NAMALWA (cell line): ENCODE measurements around the gene AP3B1.

ENCODE experiments used
- DNase-seq: peaks from one replicate; pipeline ENCODE4 v3.0.0-alpha.2; 2015; ENCODE audit warnings: low spot score

AP3B1 gene

DNA sequence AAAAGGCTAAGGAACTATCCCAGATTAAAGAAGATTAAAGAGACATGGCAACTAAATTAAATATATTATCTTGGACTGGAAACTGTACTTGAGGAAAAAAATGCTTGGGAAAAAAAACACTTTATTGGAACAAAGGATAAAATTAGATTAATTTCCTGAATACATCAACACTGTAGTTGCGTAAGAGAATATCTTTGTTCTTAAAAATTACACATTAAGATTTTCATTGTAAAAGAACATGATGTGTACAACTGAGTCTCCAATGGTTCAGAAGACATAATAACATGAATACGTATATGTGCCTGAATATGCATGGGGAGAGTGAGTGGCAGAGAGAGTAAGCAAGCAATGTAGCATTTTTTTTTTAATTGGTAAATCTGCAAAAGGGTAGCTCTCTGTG lies 2.8 kb downstream of the AP3B1 start:
- DNase-seq, result no peak

DNA sequence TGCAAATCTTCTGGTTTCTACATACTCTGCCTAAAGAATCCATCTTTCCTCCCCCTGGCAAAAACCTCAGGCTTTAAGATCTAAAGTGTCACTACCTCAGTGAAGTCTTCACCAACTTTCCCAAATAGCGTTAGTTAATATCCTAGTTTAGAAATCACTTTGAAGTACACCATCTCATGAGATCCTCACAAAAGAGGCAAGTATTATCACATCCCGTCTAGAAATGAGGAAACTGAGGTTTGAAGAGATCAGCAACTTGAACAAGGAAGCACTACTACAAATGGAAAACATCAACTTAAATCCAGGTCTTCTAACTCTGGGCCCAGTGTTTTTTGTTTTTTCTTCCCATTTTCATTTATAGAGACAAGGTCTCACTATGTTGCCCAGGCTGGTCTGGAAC lies 4.6 kb downstream of the AP3B1 start:
- no peak for DNase-seq

- no peak for DNase-seq
Measured at GRCh38 chr5:78288246-78288645, 6.3 kb downstream of the AP3B1 start.

- DNase-seq, result no peak
Measured at GRCh38 chr5:78287833-78288232, 6.7 kb downstream of the AP3B1 start.

GRCh38 chr5:78287169-78287568 lies 7.3 kb downstream of the AP3B1 start:
- DNase-seq, result no peak

DNA sequence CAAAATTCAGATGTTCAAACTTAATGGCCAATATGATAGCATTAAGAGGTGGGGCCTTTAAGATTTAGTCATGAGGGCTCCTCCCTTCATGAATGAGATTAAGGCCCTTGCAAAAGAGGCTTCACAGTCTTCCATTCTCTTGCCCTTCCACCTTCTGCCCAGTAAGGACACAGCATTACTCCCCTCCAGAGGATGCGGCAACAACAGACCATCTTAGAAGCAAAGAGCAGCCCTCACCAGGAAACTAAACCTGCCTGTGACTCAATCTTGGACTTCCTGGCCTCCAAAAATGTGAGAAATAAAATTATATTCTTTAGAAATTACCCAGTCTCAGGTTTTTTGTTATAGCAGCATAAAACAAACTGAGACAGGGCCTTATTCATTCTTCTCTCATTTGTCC lies 8.2 kb downstream of the AP3B1 start:
- no peak for DNase-seq

DNA sequence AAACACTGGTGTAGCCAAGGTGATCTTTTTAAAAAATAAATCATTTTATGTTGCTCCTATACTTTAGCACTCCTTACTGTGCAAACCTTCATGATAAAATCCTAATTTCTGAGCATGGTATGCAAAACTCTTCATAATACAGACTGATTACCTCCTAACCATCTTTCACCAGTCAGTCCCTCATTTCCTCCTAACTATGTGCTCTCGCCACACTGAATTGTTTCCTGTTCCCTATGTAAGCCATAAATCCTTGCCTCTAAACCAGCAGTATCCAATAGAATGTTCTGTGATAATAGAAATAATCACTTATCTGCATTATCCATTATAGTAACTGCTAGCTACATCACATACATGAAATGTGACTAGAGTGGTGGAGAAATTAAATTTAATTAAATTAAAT lies 10.7 kb downstream of the AP3B1 start:
- no peak for DNase-seq

GRCh38 chr5:78283105-78283504 lies 11.4 kb downstream of the AP3B1 start:
- no peak for DNase-seq

GRCh38 chr5:78280261-78280660 lies 14.2 kb downstream of the AP3B1 start:
- no peak for DNase-seq

- DNase-seq, result no peak
Measured at GRCh38 chr5:78279194-78279593, 15.3 kb downstream of the AP3B1 start.

GRCh38 chr5:78277715-78278114 lies 16.8 kb downstream of the AP3B1 start:
- no peak for DNase-seq

- no peak for DNase-seq
Measured at GRCh38 chr5:78275998-78276543, 18.4 kb downstream of the AP3B1 start.

GRCh38 chr5:78274540-78275197 lies 19.8 kb downstream of the AP3B1 start:
- no peak for DNase-seq

GRCh38 chr5:78273436-78273835 lies 21.1 kb downstream of the AP3B1 start:
- no peak for DNase-seq

DNA sequence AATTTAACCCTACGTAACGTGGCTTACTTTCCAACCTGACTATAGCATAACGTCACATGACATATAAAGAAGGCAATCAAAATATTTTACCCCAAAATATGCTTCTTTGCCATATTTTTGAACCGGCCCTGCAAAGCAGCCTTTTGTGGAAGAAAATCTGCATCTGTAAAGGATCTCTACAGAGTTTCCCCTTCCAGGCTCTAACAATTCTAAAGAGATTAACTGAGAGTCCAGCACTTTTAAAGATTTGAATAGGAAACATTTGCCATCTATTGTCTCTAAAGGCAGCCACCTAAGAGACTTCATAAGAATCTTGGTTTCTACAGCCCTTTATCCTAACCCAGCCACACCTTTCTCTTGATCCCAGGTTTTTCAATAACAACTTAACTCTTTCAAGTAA lies 22.7 kb downstream of the AP3B1 start:
- DNase-seq, result no peak

GRCh38 chr5:78269088-78269703 lies 25.3 kb downstream of the AP3B1 start:
- peak; percentile 51 for DNase-seq

DNA sequence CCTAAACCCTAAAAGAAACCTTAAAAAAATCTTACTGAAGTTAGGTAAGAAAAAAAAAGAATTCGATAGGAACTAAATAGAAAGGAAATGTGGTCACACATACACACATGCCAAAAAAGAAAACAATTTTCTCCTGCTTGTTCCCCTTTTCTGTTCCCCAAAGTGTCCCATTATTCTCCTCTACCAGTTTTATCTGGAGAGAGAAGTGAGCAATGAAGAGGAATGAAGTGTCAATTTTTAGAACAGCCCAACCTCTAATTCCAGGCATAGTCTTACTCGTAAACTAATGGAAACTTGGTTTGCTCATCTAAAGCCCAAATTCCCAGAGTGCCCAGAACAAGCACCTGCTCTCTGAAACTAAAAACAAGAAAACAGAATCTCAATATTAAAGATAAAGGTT lies 26.1 kb downstream of the AP3B1 start:
- peak; percentile 14 for DNase-seq

GRCh38 chr5:78265163-78265562 lies 29.3 kb downstream of the AP3B1 start:
- no peak for DNase-seq

GRCh38 chr5:78264600-78264999 lies 29.9 kb downstream of the AP3B1 start:
- no peak for DNase-seq

DNA sequence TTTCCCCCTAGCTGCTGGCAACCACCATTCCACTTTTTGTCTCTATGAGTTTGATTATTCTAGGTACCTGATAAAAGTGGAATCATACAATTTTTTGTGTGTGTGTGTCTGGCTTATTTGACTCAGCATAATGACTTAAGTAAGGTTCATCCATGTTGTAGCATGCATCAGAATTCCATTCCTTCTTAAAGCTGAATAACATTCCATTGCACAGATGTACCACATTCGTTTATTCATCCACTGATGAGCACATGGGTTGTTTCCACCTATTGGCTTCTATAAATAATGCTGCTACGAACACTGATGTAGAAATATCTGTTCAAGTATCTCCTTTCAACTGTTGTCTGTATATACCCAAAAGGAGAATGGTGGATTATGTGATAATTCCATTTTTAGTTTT lies 33.7 kb downstream of the AP3B1 start:
- no peak for DNase-seq

- no peak for DNase-seq
Measured at GRCh38 chr5:78253201-78253600, 41.3 kb downstream of the AP3B1 start.

DNA sequence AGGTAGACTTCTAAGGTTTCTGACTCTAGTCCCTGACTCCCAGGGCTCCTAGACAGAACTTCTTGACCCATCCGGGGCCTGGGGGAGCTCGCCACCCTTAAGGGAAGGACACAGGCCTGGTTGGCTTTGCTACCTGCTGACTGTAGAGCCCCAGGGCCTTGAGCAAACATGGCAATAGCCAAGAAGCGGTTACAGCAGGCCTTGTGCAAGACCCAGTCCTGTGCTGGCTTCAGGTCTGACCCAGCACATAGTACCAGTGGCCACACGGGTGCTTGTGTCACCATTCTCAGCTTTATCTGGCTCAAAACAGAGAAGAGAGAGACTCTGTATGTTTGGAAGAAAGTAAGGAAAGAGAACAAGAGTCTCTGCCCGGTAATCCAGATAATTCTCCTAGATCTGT lies 41.8 kb downstream of the AP3B1 start:
- no peak for DNase-seq

- DNase-seq, result no peak
Measured at GRCh38 chr5:78251663-78252284, 42.7 kb downstream of the AP3B1 start.
